AG04450 (cell line): ENCODE data around the gene CDCP1. TPM values are rescaled to one million over a fixed set of nuclear protein-coding genes. Genes with fewer than 3 reads are reported as not detected.
A peak's percentile ranks its signal among the peaks of the same experiment; 100 is the strongest.

Experiments
- CTCF ChIA-PET: fragments of 300-600, 350-600 bp; formaldehyde crosslinking; extraction: SDS; loops from one replicate; lab custom pipeline; 2022; ENCODE audit warnings: antibody characterized with exemption, inconsistent platforms; lab: Charles Lee
- POLR2A ChIA-PET: fragments of 350-600 bp; formaldehyde crosslinking; extraction: SDS; loops from one replicate; lab custom pipeline; 2021; ENCODE audit warnings: antibody characterized with exemption, inconsistent platforms; lab: Yijun Ruan, JAX
- DNase-seq: peaks from one replicate; pipeline ENCODE4 v3.0.0-alpha.2; 2011; ENCODE audit warnings: low read depth, low spot score
- H3K27ac ChIP-seq: one replicate; pipeline ENCODE4 v1.5.1; 2012; ENCODE audit warnings: low read depth, low read length, control low read depth
- H3K27me3 ChIP-seq: one replicate; pipeline ENCODE4 v1.6.0; 2012; ENCODE audit warnings: low read length; ENCODE audit not compliant: control insufficient read depth, insufficient read depth
- H3K4me3 ChIP-seq: 2 replicates; pipeline ENCODE4 v1.5.1; 2011; ENCODE audit warnings: mild to moderate bottlenecking, low read depth, low read length, control low read depth
- H3K9me3 ChIP-seq: 2 replicates; pipeline ENCODE4 v1.5.1; 2012; ENCODE audit warnings: low read length; ENCODE audit not compliant: control insufficient read depth, insufficient read depth
- polyA minus RNA-seq: library from RNA; depleted of rRNA, polyadenylated mRNA; stranded (reverse); fragments of >200 nt; gene quantifications from 2 replicates; pipeline ENCODE4 v1.2.3, GENCODE V29; 2011; rRNA and poly(A)+ RNA removed
- polyA plus RNA-seq: library from polyadenylated mRNA; depleted of rRNA; stranded (reverse); fragments of >200 nt; gene quantifications from 2 replicates; pipeline ENCODE4 v1.2.3, GENCODE V29; 2011; rRNA removed
- TF ChIP-seq, protein P1 (sequence below): IDR thresholded peaks from 2 replicates; pipeline ENCODE4 v1.5.1; 2011; ENCODE audit warnings: low read depth, low read length, control low read depth, inconsistent platforms

The CDCP1 gene, protein sequence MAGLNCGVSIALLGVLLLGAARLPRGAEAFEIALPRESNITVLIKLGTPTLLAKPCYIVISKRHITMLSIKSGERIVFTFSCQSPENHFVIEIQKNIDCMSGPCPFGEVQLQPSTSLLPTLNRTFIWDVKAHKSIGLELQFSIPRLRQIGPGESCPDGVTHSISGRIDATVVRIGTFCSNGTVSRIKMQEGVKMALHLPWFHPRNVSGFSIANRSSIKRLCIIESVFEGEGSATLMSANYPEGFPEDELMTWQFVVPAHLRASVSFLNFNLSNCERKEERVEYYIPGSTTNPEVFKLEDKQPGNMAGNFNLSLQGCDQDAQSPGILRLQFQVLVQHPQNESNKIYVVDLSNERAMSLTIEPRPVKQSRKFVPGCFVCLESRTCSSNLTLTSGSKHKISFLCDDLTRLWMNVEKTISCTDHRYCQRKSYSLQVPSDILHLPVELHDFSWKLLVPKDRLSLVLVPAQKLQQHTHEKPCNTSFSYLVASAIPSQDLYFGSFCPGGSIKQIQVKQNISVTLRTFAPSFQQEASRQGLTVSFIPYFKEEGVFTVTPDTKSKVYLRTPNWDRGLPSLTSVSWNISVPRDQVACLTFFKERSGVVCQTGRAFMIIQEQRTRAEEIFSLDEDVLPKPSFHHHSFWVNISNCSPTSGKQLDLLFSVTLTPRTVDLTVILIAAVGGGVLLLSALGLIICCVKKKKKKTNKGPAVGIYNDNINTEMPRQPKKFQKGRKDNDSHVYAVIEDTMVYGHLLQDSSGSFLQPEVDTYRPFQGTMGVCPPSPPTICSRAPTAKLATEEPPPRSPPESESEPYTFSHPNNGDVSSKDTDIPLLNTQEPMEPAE
- polyA plus RNA-seq (13.6 and 17.8 TPM in 2 replicates), polyA minus RNA-seq (19.8 and 26.1 TPM in 2 replicates)

DNA sequence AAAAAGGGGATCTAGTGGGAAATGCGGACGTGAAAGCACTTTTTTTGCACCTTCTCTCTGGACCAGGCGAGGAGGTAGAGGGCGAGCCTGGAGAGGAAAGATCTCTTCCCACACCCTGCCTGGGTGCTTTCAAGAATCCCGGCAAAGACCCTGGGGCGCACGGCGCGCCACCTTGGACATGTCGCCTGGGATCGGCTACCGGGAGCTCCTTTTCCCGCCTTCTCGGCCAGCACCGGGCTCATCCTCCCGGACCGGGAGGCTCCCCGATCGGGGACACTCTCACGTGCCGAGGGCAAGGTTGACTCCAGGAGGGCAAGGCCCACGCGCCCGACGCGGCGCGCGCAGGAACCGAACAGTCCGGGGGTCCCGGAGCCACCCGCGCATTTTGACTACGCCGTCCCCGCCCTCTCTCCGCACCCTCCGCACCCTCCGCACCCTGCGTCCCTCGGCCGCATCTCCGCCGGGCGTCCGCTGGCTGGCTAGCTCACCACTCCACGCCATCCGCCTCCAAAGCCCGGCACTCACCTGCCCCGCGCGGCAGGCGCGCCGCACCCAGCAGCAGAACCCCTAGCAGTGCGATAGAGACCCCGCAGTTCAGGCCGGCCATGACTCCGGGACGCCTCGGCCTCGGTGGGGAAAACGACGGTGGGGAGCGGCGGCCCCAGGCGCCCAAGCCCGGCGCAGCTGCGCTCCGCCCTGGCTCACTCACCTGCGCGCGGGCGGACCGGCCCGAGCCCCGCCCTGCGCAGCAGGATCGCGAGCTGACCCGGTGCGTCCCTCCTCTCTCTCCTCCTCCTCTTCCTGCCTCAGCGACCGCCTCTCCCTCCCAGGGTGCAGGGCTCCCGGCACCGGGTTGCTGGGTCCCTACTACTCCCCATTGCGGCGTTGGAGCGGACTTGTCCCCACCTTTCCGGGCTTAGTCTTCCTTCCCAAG, at the start of gene CDCP1:
Gene CDCP1 (minus strand): TSS at position 698 of the 934 bp plus-strand sequence. CDS start 91 bp downstream, at position 607.
- ChIA-PET POLR2A (no interaction called here), CTCF (interaction anchor here (0.5 to 1.3 kb wide), 3 partner anchors 17 to 105 kb away, joined by 3 to 4 read pairs (median 3); no protein-coding TSS in a partner anchor)
- Histone ChIP-seq H3K9me3 (peaks cover 11% of the 10 kb centered on the region), H3K4me3 (peak within 1 kb of the TSS; percentile 69), H3K27me3 (no peaks in the 10 kb centered on the region), H3K27ac (no peak within 1 kb of the TSS)
- no peak for DNase-seq
- TF ChIP-seq, protein P1, sequence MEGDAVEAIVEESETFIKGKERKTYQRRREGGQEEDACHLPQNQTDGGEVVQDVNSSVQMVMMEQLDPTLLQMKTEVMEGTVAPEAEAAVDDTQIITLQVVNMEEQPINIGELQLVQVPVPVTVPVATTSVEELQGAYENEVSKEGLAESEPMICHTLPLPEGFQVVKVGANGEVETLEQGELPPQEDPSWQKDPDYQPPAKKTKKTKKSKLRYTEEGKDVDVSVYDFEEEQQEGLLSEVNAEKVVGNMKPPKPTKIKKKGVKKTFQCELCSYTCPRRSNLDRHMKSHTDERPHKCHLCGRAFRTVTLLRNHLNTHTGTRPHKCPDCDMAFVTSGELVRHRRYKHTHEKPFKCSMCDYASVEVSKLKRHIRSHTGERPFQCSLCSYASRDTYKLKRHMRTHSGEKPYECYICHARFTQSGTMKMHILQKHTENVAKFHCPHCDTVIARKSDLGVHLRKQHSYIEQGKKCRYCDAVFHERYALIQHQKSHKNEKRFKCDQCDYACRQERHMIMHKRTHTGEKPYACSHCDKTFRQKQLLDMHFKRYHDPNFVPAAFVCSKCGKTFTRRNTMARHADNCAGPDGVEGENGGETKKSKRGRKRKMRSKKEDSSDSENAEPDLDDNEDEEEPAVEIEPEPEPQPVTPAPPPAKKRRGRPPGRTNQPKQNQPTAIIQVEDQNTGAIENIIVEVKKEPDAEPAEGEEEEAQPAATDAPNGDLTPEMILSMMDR = no peak

DNA sequence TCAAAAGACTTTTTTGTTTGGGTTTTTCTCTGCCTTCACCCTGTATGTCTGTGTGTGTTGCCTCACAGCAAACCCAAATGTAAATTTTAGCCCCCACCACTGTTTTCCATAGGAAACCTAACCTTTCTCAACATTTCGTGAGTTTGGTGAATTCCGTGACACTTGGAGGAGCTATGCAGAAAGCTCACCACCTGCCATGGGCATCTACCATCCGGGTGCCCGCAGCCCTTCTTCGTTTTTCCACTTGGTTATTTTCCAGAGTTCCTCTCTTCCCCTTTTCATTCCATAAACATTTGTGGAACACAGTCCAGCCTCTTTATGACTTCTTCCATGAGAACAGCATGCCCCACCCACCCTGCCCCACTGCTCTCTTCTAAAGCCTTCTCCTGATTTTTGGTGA, 48.6 kb upstream of the CDCP1 start:
- TF ChIP-seq, protein P1 = no peak
- no peak overlapping the region for H3K4me3 ChIP-seq
- H3K9me3 ChIP-seq = peaks cover 2% of the 10 kb centered on the region; the same call in 1 of the 2 replicates
- CTCF ChIA-PET = no interaction called here
- no peak for DNase-seq
- POLR2A ChIA-PET = no interaction called here
- no peaks in the 10 kb centered on the region for H3K27me3 ChIP-seq
- no peak overlapping the region for H3K27ac ChIP-seq

DNA sequence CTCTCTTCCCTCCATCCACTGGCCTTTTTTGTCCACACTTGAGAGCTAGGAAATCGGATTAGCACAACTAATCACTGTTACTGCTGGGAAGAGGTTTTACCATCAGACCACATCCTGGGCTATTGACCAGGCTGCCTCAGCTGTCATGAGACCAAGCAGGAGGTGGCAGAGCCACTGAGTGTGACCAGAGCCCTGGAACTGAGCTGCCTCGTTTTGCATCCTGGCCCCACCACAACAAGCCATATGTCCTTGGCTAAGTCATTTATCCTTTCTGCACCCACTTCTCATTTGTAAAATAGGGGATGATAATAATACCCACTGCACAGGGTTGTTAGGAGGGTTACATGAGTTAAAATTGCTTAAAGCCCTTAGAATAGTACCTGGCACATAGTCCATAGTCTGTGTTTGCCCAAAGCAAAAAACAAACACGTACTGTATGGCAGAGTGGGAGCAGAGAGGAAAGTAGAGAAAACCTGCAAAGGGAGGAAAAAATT, 45.8 kb upstream of the CDCP1 start:
- TF ChIP-seq, protein P1 = no peak
- DNase-seq = no peak
- CTCF ChIA-PET = no interaction called here
- Histone ChIP-seq H3K27ac (no peak overlapping the region), H3K9me3 (no peaks in the 10 kb centered on the region), H3K27me3 (no peaks in the 10 kb centered on the region), H3K4me3 (no peak overlapping the region)
- POLR2A ChIA-PET = no interaction called here

DNA sequence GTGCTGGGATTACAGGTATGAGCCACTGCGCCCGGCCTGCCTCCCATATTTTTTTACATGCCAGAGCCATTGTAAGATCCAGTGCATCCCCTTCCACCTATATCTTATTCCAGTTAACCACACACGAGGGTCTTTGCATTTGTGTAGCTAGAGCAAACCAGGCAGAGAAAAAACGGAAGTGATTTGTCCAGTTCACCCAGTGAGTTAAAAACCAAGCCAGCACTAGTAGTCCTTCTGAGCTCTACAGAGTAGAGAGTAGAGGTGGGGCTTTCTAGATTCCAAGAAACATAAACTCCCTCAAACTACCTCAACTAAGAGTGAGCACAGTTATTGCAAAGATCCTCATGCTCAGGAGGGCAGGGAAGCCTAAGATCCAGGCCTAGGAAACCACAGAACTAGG, 45.2 kb upstream of the CDCP1 start:
- no peaks in the 10 kb centered on the region for H3K9me3 ChIP-seq
- ChIA-PET POLR2A (no interaction called here), CTCF (no interaction called here)
- no peaks in the 10 kb centered on the region for H3K27me3 ChIP-seq
- TF ChIP-seq, protein P1 = no peak
- no peak overlapping the region for H3K4me3 ChIP-seq
- DNase-seq = no peak
- no peak overlapping the region for H3K27ac ChIP-seq
